Fibroblast of the aortic adventitia (primary cell): ENCODE results near the gene ZNF277. TPM values are rescaled to one million over a fixed set of nuclear protein-coding genes. Genes with fewer than 3 reads are reported as not detected.
A peak's percentile ranks its signal among the peaks of the same experiment; 100 is the strongest.

ENCODE experiments used
- DNase-seq: peaks from one replicate; pipeline ENCODE4 v3.0.0-alpha.2; 2010; ENCODE audit warnings: low read depth
- H3K4me3 ChIP-seq: 2 replicates; pipeline ENCODE4 v1.5.1; 2011; ENCODE audit warnings: low read depth, mild to moderate bottlenecking, control low read depth, low read length, moderate library complexity
- CTCF ChIP-seq: IDR thresholded peaks from 2 replicates; pipeline ENCODE4 v1.5.1; 2011; ENCODE audit warnings: mild to moderate bottlenecking, low read length, control low read depth, inconsistent platforms; ENCODE audit not compliant: insufficient read depth
- total RNA-seq: library from RNA; depleted of rRNA; stranded (reverse); fragments of >200 nt; gene quantifications from 2 replicates; pipeline ENCODE4 v1.2.3, GENCODE V29; 2012; ENCODE audit warnings: low replicate concordance

Gene ZNF277
- total RNA-seq, 1 donor: 41.4 TPM

GRCh38 chr7:112162142-112162766, 44.2 kb upstream of the ZNF277 start:
- peak; percentile 59 for DNase-seq
- H3K4me3 ChIP-seq: no peak overlapping the region
- no peak for TF ChIP-seq CTCF

DNA sequence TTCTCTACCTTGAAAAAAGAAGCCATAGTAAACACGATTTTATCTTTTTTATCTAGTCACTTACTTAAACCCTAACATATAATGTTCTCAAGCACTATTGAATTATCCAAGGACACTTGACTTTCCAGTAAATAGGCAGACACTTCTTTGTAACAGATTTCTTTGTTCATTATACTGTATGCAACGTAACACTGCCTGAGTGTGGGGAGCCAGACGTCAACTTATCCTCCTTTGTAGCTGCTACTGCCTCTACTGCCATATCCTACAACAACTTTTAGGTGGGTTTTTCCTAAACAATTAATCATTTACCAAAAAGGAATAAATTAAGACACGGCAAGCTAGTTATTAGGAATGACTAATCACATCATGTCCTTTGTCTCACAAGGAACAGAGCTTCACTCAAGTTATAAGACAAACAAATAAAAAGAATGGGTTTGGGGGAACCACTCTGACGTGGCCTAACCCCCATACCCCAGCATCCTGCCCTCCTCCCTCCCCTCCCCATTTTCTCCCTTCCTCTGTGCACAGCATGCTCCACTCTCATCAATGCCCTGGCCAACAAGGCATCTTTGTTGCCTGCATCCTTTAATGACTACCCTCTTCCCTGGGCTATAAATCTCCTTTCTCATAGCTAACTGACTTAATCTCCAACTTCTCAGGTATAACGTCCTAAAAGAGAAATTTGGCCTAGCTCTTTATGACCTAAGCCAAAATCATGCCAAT, 43.5 kb upstream of the ZNF277 start:
- TF ChIP-seq CTCF: no peak
- H3K4me3 ChIP-seq: no peak overlapping the region
- DNase-seq: no peak

DNA sequence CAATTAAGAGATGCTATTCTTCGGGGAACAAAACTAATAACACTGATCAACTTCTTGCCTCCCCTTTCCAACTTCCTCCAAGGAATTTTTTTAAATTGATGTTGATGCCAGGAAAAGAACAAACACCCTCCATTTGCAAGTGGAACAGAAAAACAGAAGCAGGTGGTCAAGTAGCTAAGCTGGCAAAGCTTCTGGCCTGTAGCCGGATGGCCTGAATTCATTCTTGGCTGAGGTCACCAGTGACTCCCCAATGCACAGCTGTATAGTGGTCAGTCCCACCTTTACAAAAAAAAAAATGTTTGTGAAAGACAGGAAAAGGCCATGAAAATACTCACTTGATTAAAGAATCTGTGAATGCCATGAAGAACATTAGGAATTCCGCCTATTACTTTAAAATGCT, 39.3 kb upstream of the ZNF277 start:
- no peak for DNase-seq
- TF ChIP-seq CTCF: no peak

DNA sequence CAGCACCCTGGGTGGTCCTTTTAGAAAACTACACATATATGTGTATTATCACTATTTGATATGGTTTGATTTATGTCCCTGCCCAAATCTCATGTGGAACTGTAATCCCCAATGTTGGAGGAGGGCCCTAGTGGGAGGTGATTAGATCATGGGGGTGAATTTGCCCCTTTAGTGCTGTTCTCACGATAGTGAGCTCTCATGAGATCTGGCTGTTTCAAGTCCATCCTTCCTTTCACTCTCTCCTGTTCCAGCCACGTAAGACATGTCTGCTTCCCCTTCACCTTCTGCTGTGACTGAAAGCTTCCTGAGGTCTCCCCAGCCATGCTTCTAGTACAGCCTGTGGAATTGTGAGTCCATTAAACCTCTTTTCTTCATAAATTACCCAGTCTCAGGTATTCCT, 37.6 kb upstream of the ZNF277 start:
- H3K4me3 ChIP-seq: no peak overlapping the region
- DNase-seq: no peak
- TF ChIP-seq CTCF: no peak

More for the DNA sequence above, 39.3 kb upstream of the ZNF277 start:
- H3K4me3 ChIP-seq: no peak overlapping the region

- H3K4me3 ChIP-seq: no peak overlapping the region
- no peak for TF ChIP-seq CTCF
- no peak for DNase-seq
These were observed 34.8 kb upstream of the ZNF277 start for GRCh38 chr7:112171673-112172072.

DNA sequence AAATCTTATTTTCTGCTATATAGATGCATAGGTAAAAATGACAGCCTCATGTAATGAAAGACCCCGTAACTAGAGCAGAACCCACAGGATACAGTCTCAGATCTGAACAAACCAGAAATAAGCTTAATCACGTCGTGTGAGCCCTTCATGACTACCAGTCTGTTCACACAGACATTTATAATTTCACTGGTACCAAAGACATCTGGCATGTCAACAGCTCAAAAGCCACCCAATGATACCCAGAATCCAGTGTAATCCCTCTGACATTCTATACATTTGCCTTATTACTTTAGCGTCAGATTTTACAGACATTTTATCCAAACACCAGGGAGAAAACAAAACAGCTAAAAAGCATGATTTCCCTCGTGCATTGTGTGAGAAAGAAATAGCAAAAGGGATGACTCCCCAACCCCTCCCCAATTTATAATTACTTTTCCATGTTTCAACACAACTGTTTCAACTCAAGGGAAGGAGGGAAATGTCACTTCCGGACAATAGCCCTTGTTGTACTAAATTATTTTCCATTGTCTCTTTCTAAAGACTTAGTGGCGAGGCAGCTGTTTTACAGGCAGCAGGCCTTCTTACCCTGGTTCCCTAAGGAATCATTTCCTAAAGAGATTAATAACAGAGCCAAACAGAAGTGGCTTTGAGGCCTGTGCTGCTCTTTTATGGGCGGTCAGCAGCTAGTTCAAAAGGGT, 33.5 kb upstream of the ZNF277 start:
- no peak overlapping the region for H3K4me3 ChIP-seq
- no peak for DNase-seq
- no peak for TF ChIP-seq CTCF
